ENCODE data around the gene BCR.

The BCR gene

DNA sequence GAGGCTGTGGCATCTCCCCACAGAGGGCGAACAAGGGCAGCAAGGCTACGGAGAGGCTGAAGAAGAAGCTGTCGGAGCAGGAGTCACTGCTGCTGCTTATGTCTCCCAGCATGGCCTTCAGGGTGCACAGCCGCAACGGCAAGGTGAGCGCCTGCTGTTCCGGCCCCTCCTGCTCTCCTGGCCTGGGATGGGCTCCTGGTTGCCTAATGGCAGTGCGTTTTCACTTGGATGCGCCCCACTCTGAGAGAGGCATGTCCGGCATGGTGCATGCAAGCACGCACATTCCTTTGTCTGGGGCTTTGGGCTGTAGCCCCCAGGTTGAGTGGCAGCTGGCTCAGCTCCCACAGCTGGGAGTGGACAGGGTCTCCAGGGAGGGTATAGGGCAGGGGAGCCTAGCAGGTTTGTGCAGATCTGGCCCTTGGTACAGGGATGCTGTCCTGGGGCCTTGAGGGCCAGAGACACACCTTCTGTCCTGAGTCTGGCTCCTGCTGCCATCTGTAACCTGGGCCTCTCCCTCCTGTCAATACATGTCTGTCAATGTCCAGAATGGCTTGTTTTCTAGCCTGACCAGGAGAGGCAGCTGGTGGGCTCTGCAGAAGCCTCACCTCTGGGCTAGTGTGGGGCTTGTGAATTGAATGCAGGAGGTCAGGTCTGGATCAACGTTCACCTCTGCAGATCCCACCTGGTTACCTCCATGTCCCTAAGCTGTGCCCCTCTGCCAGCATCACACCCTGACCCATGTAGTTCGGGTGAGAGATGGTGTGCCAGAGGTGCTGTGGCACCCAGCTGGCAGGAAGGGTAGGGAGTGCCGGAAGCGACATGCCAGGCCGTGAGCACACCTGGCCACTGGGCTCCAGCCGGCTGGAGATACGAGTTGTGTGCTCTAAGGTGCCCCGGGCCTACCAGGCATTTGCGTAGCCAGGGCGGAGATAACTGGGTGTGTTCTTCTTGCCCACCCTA is 107.1 kb downstream of the BCR start:
- ATAC-seq (ENCODE audit: low read depth) (no peak), DNase-seq (ENCODE audit: low spot score) (peak; percentile 68)
- Histone ChIP-seq H3K4me1 (ENCODE audit: insufficient read depth, poor library complexity, severe bottlenecking) (peaks cover 8% of the 10 kb centered on the region), H3K4me3 (ENCODE audit: severe bottlenecking) (no peak overlapping the region), H3K9me3 (ENCODE audit: severe bottlenecking) (peaks cover 3% of the 10 kb centered on the region), H3K27ac (ENCODE audit: poor library complexity, severe bottlenecking) (no peak overlapping the region), H3K36me3 (ENCODE audit: low read depth) (peaks cover 90% of the 10 kb centered on the region), H3K27me3 (ENCODE audit: insufficient read depth, poor library complexity, severe bottlenecking) (no peaks in the 10 kb centered on the region)
- TF ChIP-seq, protein P1, sequence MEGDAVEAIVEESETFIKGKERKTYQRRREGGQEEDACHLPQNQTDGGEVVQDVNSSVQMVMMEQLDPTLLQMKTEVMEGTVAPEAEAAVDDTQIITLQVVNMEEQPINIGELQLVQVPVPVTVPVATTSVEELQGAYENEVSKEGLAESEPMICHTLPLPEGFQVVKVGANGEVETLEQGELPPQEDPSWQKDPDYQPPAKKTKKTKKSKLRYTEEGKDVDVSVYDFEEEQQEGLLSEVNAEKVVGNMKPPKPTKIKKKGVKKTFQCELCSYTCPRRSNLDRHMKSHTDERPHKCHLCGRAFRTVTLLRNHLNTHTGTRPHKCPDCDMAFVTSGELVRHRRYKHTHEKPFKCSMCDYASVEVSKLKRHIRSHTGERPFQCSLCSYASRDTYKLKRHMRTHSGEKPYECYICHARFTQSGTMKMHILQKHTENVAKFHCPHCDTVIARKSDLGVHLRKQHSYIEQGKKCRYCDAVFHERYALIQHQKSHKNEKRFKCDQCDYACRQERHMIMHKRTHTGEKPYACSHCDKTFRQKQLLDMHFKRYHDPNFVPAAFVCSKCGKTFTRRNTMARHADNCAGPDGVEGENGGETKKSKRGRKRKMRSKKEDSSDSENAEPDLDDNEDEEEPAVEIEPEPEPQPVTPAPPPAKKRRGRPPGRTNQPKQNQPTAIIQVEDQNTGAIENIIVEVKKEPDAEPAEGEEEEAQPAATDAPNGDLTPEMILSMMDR (IDR thresholded peaks at IDR 0.05; ENCODE audit: poor library complexity, severe bottlenecking), result no peak

DNA sequence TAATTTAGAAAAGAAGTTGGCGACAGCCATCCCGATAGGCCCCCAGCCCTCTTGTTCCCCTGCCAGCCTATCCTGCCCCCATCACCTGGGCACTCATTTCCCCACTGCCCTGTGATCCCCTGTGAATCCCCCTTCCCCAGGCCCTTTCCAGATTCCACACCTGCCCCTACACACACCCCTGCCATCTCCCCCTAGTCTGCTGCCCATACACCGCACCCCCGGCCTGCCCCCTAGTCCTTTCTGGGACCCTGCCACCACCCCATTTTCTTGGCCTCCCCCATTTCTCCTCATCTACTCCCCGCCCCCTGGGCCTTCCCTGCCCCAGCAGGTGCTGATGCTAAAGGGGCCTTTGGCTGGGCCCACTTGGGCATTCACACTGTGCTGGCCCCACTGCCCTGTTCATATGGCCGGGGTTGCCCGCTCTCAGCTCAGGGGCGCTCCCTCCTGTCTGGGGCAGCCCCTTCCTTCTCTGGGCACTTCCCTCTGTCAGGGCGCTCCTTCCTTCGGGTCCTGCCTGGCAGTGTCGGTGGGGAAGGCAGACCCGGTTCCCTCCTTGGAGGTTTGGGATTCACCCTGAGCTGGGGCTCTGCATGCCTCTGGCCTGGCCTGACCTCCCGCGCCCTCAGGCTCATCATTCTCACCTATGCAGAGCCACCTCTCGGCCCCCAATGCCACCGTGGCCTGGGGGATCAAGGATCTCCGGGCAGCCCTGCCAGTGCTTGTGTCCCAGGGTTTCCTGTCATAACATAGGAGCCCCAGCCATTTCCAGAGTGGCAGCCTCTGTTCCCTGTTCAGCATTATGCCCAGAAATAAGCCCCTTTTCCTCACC is 108.2 kb downstream of the BCR start:
- no peaks in the 10 kb centered on the region for H3K4me1 ChIP-seq (ENCODE audit: insufficient read depth, poor library complexity, severe bottlenecking)
- TF ChIP-seq, protein P1 (IDR thresholded peaks at IDR 0.05; ENCODE audit: poor library complexity, severe bottlenecking), result no peak
- H3K9me3 ChIP-seq (ENCODE audit: severe bottlenecking), result peaks cover 3% of the 10 kb centered on the region
- no peak overlapping the region for H3K4me3 ChIP-seq (ENCODE audit: severe bottlenecking)
- no peaks in the 10 kb centered on the region for H3K27me3 ChIP-seq (ENCODE audit: insufficient read depth, poor library complexity, severe bottlenecking)
- peaks cover 90% of the 10 kb centered on the region for H3K36me3 ChIP-seq (ENCODE audit: low read depth)
- DNase-seq (ENCODE audit: low spot score), result peak; percentile 50
- no peak for ATAC-seq (ENCODE audit: low read depth)
- no peak overlapping the region for H3K27ac ChIP-seq (ENCODE audit: poor library complexity, severe bottlenecking)

DNA sequence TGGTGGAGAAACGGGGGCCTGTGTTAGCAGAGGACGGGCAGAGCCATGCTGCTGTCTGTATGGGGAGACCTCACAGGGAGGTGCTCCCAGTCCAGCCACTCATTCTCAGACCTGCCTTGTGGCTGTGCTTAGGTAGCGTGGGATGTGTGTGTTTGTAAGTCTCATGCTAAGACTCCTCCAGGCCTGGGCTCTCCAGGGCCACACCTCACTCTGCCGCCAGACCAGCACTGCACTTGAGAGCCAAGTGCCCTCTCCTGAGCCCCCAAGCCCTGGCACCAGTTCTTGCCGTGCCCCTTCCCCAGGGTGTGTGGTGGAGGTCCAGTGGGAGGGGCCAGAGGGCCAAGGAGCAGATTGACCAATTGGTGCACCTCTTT is 108.8 kb downstream of the BCR start:
- Histone ChIP-seq H3K4me1 (ENCODE audit: insufficient read depth, poor library complexity, severe bottlenecking) (no peaks in the 10 kb centered on the region), H3K27me3 (ENCODE audit: insufficient read depth, poor library complexity, severe bottlenecking) (no peaks in the 10 kb centered on the region), H3K27ac (ENCODE audit: poor library complexity, severe bottlenecking) (no peak overlapping the region), H3K4me3 (ENCODE audit: severe bottlenecking) (no peak overlapping the region), H3K9me3 (ENCODE audit: severe bottlenecking) (peaks cover 3% of the 10 kb centered on the region), H3K36me3 (ENCODE audit: low read depth) (peaks cover 90% of the 10 kb centered on the region)
- DNase-seq (ENCODE audit: low spot score) (no peak), ATAC-seq (ENCODE audit: low read depth) (no peak)
- TF ChIP-seq, protein P1 (IDR thresholded peaks at IDR 0.05; ENCODE audit: poor library complexity, severe bottlenecking), result no peak

DNA sequence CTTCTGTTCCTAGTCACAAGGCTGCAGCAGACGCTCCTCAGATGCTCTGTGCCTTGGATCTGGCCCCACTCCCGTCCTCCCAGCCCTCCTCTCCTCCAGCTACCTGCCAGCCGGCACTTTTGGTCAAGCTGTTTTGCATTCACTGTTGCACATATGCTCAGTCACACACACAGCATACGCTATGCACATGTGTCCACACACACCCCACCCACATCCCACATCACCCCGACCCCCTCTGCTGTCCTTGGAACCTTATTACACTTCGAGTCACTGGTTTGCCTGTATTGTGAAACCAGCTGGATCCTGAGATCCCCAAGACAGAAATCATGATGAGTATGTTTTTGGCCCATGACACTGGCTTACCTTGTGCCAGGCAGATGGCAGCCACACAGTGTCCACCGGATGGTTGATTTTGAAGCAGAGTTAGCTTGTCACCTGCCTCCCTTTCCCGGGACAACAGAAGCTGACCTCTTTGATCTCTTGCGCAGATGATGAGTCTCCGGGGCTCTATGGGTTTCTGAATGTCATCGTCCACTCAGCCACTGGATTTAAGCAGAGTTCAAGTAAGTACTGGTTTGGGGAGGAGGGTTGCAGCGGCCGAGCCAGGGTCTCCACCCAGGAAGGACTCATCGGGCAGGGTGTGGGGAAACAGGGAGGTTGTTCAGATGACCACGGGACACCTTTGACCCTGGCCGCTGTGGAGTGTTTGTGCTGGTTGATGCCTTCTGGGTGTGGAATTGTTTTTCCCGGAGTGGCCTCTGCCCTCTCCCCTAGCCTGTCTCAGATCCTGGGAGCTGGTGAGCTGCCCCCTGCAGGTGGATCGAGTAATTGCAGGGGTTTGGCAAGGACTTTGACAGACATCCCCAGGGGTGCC is 109.8 kb downstream of the BCR start:
- Histone ChIP-seq H3K9me3 (ENCODE audit: severe bottlenecking) (peaks cover 3% of the 10 kb centered on the region), H3K27ac (ENCODE audit: poor library complexity, severe bottlenecking) (no peak overlapping the region), H3K4me3 (ENCODE audit: severe bottlenecking) (no peak overlapping the region), H3K4me1 (ENCODE audit: insufficient read depth, poor library complexity, severe bottlenecking) (no peaks in the 10 kb centered on the region), H3K36me3 (ENCODE audit: low read depth) (peaks cover 90% of the 10 kb centered on the region), H3K27me3 (ENCODE audit: insufficient read depth, poor library complexity, severe bottlenecking) (no peaks in the 10 kb centered on the region)
- ATAC-seq (ENCODE audit: low read depth), result peak; percentile 49; the same call in 2 of the 3 replicates
- TF ChIP-seq, protein P1 (IDR thresholded peaks at IDR 0.05; ENCODE audit: poor library complexity, severe bottlenecking), result peak; percentile 72
- no peak for DNase-seq (ENCODE audit: low spot score)
